AG08395 (cell line): ENCODE results near the gene TADA2A.
A peak's percentile ranks its signal among the peaks of the same experiment; 100 is the strongest.
"Not testable (repeated sequence)": the region's sequence is repeated elsewhere in the genome, so short reads cannot be mapped to it uniquely, and the experiment has no call there.

Experiments used
- DNase-seq: peaks from one replicate; pipeline ENCODE4 v3.0.0; 2012; ENCODE audit warnings: mixed read lengths, low spot score

TADA2A gene

GRCh38 chr17:37400505-37400904 lies 6.2 kb upstream of the TADA2A start:
- DNase-seq = no peak

- DNase-seq = not testable (repeated sequence)
These were observed 1.2 kb upstream of the TADA2A start for GRCh38 chr17:37405522-37405921.

GRCh38 chr17:37405955-37406634 lies 591 bp upstream of the TADA2A start:
- DNase-seq = no peak

- not testable (repeated sequence) for DNase-seq
These were observed 1.4 kb downstream of the TADA2A start for GRCh38 chr17:37408145-37408479.

GRCh38 chr17:37410357-37410756 lies 3.7 kb downstream of the TADA2A start:
- DNase-seq = no peak

- DNase-seq = no peak
These were observed 7.3 kb downstream of the TADA2A start for GRCh38 chr17:37413875-37414519.

GRCh38 chr17:37417852-37418251 lies 11.2 kb downstream of the TADA2A start:
- DNase-seq = no peak

GRCh38 chr17:37422971-37423625 lies 16.4 kb downstream of the TADA2A start:
- no peak for DNase-seq

- DNase-seq = no peak
These were observed 18.6 kb downstream of the TADA2A start for GRCh38 chr17:37425268-37425667.

- no peak for DNase-seq
These were observed 22.4 kb downstream of the TADA2A start for GRCh38 chr17:37429039-37429438.

GRCh38 chr17:37429453-37429852 lies 22.8 kb downstream of the TADA2A start:
- no peak for DNase-seq

GRCh38 chr17:37430051-37430627 lies 23.5 kb downstream of the TADA2A start:
- peak; percentile 44 for DNase-seq

- DNase-seq = no peak
These were observed 26.0 kb downstream of the TADA2A start for GRCh38 chr17:37432671-37433070.

GRCh38 chr17:37438141-37438540 lies 31.5 kb downstream of the TADA2A start:
- no peak for DNase-seq

- DNase-seq = no peak
These were observed 33.7 kb downstream of the TADA2A start for GRCh38 chr17:37440424-37440823.

- DNase-seq = not testable (repeated sequence)
These were observed 34.8 kb downstream of the TADA2A start for GRCh38 chr17:37441369-37442014.

GRCh38 chr17:37446027-37446426 lies 39.3 kb downstream of the TADA2A start:
- no peak for DNase-seq

- DNase-seq = peak; percentile 49
These were observed 41.0 kb downstream of the TADA2A start for GRCh38 chr17:37447641-37448040.

- DNase-seq = no peak
These were observed 43.4 kb downstream of the TADA2A start for GRCh38 chr17:37450112-37450511.

- not testable (repeated sequence) for DNase-seq
These were observed 51.1 kb downstream of the TADA2A start for GRCh38 chr17:37457801-37458200.

GRCh38 chr17:37458805-37459204 lies 52.1 kb downstream of the TADA2A start:
- peak; percentile 70 for DNase-seq

- no peak for DNase-seq
These were observed 55.0 kb downstream of the TADA2A start for GRCh38 chr17:37461668-37462067.

- DNase-seq = no peak
These were observed 55.8 kb downstream of the TADA2A start for GRCh38 chr17:37462492-37462891.
